Measurements from ENCODE around the gene ALOX15B.
"Not testable (repeated sequence)": the region's sequence is repeated elsewhere in the genome, so short reads cannot be mapped to it uniquely, and the experiment has no call there.

The ALOX15B gene

GRCh38 chr17:8013731-8014557, 24.9 kb upstream of the ALOX15B start:
- H3K4me3 ChIP-seq (ENCODE audit: low read depth, low read length) = no peak overlapping the region

- no peak overlapping the region for H3K4me3 ChIP-seq (ENCODE audit: low read depth, low read length)
Measured at GRCh38 chr17:8014558-8014850, 24.4 kb upstream of the ALOX15B start.

DNA sequence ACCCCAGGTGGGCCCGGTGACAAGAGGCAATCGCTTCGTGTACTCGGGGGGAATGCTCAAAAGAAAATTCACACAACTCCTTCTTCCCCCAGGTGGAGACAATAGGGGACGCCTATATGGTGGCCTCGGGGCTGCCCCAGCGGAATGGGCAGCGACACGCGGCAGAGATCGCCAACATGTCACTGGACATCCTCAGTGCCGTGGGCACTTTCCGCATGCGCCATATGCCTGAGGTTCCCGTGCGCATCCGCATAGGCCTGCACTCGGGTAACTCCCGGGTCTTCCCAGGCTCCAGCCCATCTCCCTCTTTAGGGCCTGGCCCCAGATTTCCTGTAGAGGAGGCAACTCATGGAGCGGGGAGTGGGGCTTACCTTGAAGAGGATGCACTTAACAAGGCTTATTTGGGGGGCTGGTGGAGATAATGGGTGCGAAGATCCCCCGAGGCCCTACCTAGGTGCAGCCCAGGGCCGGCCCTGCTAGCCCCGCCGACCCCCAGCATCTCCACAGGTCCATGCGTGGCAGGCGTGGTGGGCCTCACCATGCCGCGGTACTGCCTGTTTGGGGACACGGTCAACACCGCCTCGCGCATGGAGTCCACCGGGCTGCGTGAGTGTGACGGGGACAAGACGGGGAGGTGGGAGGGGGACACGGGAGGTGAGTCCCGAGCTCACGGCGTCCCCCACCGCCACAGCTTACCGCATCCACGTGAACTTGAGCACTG, 23.5 kb upstream of the ALOX15B start:
- peak overlapping the region; percentile 63 for H3K4me3 ChIP-seq (ENCODE audit: low read depth, low read length)

- peak overlapping the region; percentile 63 for H3K4me3 ChIP-seq (ENCODE audit: low read depth, low read length)
Measured at GRCh38 chr17:8015957-8016631, 22.8 kb upstream of the ALOX15B start.

DNA sequence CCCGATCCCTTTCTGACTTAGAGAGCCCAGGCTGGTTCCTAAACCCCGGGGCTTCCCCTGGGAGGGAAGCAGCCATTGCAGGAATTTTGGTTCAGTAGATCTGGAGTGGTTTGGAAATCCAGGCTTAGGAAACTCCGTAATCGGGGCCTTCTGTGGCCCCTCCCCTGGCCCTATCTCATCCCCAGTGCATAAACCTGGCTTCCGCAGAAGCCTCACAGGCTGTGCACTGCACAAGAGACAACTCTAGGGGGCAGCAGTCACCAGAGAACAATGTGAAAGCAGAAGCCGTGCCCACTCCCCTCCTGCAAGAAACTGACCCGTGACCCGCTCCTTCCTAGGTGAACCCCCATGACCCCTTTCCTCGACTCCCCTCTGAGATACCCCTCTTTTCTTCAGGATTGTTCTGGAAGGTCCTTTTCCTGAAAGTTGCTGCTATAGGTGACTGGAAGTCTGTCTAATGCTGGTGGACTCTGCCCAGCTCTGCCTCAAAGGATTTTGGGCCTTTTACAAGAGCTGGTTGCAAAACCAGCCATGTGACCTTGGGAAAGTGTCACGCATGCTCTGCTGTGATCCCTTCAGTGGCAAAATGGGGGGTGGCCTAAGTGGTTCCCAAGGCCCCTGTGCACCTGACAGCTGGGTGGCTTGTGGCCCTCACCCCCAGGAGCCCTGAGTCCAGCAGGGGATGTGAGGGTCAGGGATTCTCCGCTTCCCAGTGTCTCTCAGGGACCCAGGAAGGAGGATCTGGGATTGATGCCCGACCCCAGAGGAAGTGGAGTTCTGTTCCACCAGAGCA, 22.0 kb upstream of the ALOX15B start:
- peak overlapping the region; percentile 63 for H3K4me3 ChIP-seq (ENCODE audit: low read depth, low read length)

- no peak overlapping the region for H3K4me3 ChIP-seq (ENCODE audit: low read depth, low read length)
Measured at GRCh38 chr17:8018436-8018835, 20.4 kb upstream of the ALOX15B start.

- H3K4me3 ChIP-seq (ENCODE audit: low read depth, low read length) = no peak overlapping the region
Measured at GRCh38 chr17:8019166-8019565, 19.7 kb upstream of the ALOX15B start.

GRCh38 chr17:8019665-8020650, 18.9 kb upstream of the ALOX15B start:
- H3K4me3 ChIP-seq (ENCODE audit: low read depth, low read length) = no peak overlapping the region

- H3K4me3 ChIP-seq (ENCODE audit: low read depth, low read length) = no peak overlapping the region
Measured at GRCh38 chr17:8020776-8021564, 17.9 kb upstream of the ALOX15B start.

DNA sequence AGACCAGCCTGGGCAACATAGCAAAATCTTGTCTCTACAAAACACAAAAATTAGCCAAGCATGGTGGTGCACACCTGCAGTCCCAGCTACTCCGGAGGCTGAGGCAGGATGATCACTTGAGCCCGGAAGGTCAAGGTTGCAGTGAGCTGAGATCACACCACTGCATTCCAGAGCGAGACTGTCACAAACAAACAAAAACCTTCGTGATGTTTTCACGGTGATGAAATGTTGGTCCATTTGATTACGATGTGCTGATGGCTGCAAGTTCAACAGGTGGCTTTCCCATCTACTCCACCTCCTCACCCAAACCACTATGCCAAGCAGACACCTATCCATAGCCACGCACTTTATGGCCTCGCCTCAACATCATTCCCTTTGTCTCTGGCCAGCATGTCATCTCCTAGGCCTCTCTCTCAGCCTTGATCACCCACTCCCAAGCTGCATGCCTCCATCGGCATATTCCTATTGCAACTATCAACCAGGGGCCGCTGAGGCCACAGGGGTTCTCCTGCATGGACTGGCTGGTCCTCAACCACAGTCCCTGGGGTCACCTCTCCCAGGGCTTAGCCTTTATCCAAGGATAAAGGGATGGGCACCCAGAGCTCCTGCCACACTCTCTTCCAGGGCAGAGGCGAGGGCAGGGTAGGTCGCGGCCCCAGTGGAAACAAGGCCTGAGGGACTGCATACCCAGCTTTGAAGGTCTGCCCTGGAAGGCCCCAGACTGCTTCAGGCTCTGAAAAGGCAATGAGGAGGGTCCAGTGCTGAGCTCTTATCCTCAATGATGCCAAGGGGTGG, 17.1 kb upstream of the ALOX15B start:
- H3K4me3 ChIP-seq (ENCODE audit: low read depth, low read length) = no peak overlapping the region

- no peak overlapping the region for H3K4me3 ChIP-seq (ENCODE audit: low read depth, low read length)
Measured at GRCh38 chr17:8022360-8023003, 16.4 kb upstream of the ALOX15B start.

GRCh38 chr17:8024161-8024560, 14.7 kb upstream of the ALOX15B start:
- H3K4me3 ChIP-seq (ENCODE audit: low read depth, low read length) = not testable (repeated sequence)

GRCh38 chr17:8025176-8025911, 13.5 kb upstream of the ALOX15B start:
- no peak overlapping the region for H3K4me3 ChIP-seq (ENCODE audit: low read depth, low read length)

- H3K4me3 ChIP-seq (ENCODE audit: low read depth, low read length) = no peak overlapping the region
Measured at GRCh38 chr17:8029121-8029520, 9.7 kb upstream of the ALOX15B start.

DNA sequence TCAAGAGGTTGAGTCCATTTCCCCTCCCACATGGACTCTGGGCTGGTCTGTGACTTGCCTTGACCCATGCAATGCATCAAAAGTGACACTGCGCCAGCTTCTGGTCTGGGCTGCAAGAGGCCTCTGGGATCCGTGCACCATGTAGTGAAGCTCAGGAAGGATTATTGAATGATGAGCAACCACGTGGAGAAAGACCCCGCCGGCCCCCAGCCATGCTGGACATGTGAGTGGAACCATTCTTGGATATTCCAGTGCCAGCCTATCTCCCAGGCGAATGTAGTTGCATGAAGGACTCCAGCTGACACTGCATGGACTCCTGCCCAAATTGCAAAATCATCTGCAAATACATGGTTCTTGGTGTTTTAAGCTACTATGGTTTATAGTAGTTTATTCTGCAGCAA, 7.6 kb upstream of the ALOX15B start:
- H3K4me3 ChIP-seq (ENCODE audit: low read depth, low read length) = no peak overlapping the region

DNA sequence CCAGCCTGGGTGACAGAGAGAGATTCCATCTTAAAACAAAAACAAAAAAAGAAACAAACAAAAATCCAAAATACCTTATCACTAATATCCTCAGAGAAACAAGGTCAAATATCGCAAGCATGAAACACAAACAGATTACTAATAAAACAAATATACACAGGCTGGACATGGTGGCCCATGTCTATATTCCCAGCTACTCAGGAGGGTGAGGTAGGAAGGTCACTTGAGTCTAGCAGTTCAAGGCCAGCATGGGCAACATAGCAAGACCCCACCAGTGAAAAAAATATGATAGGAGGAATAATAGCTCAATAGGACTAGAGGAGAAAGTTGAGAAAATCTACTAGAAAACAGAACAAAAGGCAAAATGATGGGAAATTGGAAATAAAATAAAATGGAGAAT, 6.9 kb upstream of the ALOX15B start:
- no peak overlapping the region for H3K4me3 ChIP-seq (ENCODE audit: low read depth, low read length)

DNA sequence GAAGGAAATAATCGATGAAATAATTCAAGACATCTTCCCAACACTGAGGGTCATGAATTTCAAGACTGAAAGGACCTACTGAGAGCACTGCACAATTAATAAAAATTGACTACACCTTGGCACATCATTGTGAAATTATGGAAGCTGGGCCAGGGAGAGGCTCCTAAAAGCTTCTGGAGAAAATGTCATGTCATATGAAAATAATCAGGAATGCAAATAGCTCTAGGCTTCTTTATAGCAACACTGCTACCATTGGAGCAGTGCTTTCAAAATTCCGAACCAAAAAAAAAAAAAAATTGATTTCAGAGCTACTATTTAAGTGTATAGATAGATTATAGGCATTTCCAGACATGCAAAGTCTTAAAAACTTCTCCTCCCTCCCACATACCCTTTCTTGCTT, 6.4 kb upstream of the ALOX15B start:
- no peak overlapping the region for H3K4me3 ChIP-seq (ENCODE audit: low read depth, low read length)

Measured in iPS-11a (cell line).